Stimulated activated CD8-positive, alpha-beta memory T cell treated with anti-CD3 and anti-CD28 coated beads, Interleukin-15, amount 100 ng/mL, for 48 hours (primary cell): Measurements from ENCODE around the gene ALDH1L2.
"Not testable (repeated sequence)": the region's sequence is repeated elsewhere in the genome, so short reads cannot be mapped to it uniquely, and the experiment has no call there.

Experiments
- DNase-seq, 2 donors: peaks; one replicate each; pipeline ENCODE4 v3.0.0-alpha.2; 2020; ENCODE audit warnings: low read depth in 2 of 2

ALDH1L2 gene

DNA sequence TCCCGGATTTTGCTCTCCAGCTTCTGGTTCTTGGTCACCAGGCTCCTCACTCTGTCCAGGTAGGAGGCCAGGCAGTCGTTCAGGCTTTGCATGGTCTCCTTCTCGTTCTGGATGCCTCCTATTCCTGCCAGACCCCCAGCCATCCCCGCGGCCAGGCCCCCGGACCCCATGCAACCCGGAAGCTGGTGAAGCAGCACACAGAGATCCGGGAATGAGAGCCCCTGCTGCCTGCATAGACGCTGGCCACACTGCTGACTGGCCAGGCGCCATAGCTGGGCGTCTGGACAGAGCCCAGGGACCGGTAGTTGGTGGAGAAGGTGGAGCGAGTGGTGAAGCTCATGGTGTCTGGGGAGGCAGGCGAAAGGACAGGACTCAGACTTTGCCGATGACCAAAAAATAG lies 106.6 kb downstream of the ALDH1L2 start:
- DNase-seq, result not testable (repeated sequence)

DNA sequence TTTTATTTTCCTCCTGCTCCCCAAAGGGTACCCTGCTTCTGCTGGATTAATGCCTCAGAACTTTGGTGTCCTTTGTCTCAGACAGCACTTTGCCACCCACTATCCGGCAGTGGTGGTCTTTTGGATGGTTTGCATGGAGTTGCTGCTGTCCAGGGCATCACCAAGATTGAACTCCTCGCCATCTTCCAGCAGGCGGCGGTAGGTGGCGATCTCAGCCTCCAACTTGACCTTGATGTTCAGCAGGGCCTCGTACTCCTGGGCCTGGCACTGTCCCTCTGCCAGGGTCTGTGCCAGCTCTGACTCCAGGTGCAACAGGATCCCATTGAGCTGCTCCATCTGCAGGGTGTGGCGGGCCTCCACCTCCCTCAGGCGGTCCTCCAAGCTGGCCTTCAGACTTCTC lies 107.6 kb downstream of the ALDH1L2 start:
- no peak for DNase-seq

- no peak for DNase-seq
Measured at GRCh38 chr12:104975587-104976343, 108.5 kb downstream of the ALDH1L2 start.

GRCh38 chr12:104974626-104975290 lies 109.5 kb downstream of the ALDH1L2 start:
- DNase-seq, result no peak

DNA sequence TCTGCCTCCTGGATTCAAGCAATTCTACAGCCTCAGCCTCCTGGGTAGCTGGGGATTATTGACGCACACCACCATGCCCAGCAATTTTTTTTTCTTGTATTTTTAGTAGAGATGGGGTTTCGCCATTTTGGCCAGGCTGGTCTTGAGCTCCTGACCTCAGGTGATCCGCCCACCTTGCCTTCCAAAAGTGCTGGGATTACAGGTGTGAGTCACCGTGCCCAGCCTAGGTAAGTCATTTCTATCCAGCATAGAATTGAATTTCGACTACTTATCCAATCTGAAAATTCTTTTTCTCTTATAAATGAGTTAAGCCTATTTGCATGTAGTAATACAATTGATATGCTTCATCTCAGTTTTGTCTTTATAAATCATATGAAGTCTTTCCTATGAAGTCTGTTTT lies 111.0 kb downstream of the ALDH1L2 start:
- DNase-seq, result no peak

GRCh38 chr12:104971306-104971705 lies 113.0 kb downstream of the ALDH1L2 start:
- no peak for DNase-seq
